Fibroblast of skin of right biceps (primary cell): ENCODE measurements around the gene CLDN22.
"Not testable (repeated sequence)": the region's sequence is repeated elsewhere in the genome, so short reads cannot be mapped to it uniquely, and the experiment has no call there.

Experiments used
- DNase-seq: peaks from one replicate; pipeline ENCODE4 v3.0.0-alpha.2; 2013

The CLDN22 gene

DNA sequence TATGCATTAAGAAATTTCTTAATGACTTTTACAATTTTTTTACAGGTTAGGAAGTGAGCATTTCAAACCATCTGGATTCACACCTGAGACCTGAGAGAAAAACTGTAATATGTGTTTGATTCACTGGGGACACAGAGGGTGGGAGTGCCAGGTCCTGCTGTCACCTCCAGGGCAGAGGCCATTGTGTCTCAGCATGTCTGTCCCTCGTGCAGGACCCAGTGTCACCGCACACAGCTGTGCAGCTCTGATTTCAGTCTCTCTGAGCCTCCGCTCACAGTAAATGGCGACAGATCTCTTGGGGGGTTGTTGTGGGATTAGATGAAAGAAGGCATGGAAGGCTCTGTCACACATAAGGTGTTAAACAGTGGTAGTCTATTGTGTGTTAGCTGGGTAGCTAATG is 25.2 kb upstream of the CLDN22 start:
- DNase-seq = no peak

- DNase-seq = no peak
These were observed 24.6 kb upstream of the CLDN22 start for GRCh38 chr4:183344523-183345255.

DNA sequence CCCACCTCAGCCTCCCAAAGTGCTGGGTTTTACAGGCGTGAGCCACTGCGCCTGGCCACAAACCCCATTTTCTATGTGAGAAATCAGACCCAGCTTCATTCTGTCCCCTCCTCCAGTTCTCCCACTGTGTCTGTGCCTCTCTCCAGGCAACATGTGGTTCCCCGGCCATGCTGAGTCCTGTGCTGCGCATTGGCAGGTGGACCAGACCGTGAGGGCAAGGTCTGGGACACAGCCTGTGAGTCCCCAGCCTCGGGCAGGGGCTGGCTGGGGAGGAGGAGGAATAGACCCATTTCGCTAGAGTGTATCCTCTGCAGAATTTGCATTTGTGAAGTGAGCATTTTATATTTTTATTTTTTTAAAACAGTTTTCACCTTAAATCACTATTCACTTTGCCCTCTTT is 23.7 kb upstream of the CLDN22 start:
- no peak for DNase-seq

- peak; percentile 44 for DNase-seq
These were observed 22.8 kb upstream of the CLDN22 start for GRCh38 chr4:183342541-183343533.

DNA sequence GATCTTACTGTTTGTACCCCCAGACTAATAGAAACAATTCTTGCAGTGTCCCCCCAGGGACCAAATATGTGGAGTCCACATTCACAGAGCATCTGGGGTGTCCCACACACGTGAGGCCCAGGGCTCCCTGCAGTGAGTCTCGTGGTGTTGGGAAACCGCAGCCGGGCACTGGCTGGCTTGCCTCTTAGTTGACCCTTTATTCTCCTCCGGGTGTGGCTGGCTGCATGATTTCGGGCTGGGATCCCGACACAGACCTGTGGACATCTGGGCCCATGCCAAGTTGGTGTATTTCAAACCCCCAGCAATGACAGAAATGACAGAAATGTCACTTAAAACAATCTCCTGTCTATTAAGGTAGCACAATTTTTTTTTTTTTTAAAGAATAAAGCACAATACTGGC is 17.8 kb upstream of the CLDN22 start:
- DNase-seq = no peak

DNA sequence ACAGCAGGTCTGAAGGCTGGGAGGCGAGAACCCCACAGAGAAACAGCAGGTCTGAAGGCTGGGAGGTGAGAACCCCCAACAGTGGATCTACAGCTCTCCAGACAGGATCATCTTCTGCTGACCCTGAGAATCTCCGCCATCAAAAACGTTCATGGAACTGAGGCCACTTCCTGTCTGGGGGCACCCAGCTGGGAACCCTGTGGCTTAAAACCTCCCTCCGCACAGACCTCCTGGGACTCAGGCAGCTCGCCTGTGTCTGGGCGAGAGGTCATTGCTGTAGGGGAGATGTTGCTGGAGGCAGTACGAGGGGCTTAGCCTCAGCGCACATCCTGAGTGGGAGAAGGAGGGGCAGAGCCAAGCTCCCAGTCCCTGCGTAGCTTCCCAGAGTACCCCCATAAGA is 17.3 kb upstream of the CLDN22 start:
- DNase-seq = no peak

DNA sequence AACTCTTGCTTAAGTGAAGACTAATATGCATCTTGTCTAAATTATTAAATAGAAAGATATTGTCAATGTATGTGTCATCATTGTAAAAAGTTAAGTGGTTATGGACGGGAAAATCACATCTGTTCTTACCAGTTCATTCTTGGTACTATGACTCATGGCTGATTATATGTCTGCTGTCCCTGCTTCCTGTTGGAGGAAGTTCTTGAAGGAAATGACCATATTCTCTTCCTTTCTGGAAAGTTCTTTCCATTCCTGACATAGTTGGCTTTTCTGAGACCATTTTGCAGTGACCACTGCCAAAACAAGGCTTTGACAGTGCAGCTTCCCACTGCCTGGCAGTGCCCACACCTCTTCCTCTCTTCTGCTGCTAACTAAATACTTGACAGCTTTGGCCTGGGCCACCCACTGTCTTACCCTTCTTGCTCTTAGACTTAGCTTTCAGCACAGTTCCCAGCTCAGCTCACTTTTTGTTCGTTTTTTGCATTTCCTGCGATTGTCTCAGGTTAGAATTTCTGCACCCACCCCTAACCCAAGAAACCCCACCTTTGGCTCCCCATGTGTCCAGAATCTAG is 15.4 kb upstream of the CLDN22 start:
- peak; percentile 93 for DNase-seq

DNA sequence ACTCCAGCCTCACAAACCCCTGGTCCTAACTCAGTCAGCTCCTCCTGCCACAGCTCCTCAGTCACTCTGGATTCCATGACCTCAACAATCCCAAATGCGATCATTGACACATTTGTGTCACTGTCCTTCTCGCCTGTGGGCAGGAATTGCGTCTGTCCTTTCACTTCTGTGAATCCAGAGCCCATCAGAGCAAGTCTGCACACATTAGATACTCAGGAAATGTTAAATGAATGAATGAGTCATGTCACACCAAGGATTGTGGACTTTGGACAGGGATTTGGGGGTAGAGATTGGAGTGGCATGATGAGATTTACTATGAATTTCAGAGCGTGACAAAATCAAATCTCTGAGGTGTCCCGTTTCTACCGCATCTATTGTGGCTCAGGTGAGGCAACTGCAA is 13.9 kb upstream of the CLDN22 start:
- DNase-seq = peak; percentile 34

GRCh38 chr4:183333202-183333601 is 13.1 kb upstream of the CLDN22 start:
- no peak for DNase-seq

- no peak for DNase-seq
These were observed 12.4 kb upstream of the CLDN22 start for GRCh38 chr4:183332447-183332846.

DNA sequence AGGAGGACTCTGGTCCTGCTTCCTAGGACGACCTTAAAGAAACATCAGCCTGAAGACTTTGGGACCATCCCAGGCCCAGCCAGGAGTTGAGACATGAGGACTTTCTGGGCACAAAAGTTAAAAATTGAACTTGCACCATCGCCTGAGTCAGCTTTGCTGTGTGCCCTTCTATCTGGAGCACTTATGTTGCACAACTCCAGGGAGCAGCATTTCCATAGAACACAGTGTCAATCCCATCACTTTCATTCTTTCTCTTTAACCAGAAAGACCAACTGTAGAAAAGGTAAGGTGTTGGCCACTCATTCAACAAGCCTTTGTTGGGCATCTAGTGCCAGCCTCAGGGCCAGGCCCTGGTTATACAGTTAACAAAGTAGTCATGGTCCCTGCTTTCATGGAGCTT is 10.8 kb upstream of the CLDN22 start:
- no peak for DNase-seq

- no peak for DNase-seq
These were observed 10.1 kb upstream of the CLDN22 start for GRCh38 chr4:183329954-183330742.

GRCh38 chr4:183329244-183329643 is 9.2 kb upstream of the CLDN22 start:
- DNase-seq = no peak

- peak; percentile 37 for DNase-seq
These were observed 8.8 kb upstream of the CLDN22 start for GRCh38 chr4:183328832-183329231.

GRCh38 chr4:183327827-183328226 is 7.8 kb upstream of the CLDN22 start:
- no peak for DNase-seq

- peak; percentile 54 for DNase-seq
These were observed 6.8 kb upstream of the CLDN22 start for GRCh38 chr4:183326853-183327252.

DNA sequence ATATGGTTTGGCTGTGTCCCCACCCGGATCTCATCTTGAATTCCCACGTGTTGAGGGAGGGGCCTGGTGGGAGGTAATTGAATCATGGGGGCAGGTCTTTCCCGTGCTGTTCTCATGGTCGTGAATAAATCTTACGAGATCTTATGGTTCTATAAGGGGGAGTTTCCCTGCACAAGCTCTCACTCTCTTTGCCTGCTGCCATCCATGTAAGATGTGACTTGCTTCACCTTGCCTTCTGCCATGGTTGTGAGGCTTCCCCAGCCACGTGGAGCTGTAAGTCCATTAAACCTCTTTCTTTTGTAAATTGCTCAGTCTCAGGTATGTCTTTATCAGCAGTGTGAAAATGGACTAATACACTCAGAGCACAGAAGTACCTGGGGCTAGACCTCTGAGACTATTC is 6.3 kb upstream of the CLDN22 start:
- DNase-seq = not testable (repeated sequence)

GRCh38 chr4:183324619-183325018 is 4.5 kb upstream of the CLDN22 start:
- no peak for DNase-seq

GRCh38 chr4:183324056-183324455 is 4.0 kb upstream of the CLDN22 start:
- not testable (repeated sequence) for DNase-seq

DNA sequence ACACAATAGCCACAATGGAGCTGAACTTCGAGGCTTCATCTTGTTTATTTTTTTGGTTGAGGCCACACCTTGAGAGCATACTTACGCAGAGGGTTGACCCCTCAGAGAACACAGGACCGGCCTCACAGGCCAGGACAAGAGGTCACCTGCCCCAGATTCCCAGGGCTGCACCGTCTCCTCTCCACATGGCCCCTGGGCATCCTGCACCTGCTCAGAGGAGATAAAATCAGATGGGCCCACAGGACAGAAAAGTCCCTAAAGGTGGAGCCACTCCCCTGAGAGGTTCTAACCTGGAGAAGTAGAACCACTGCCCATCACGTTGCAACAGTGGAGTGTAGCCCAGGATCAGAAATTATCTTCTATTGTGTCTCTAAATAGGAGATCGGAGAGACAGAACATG is 3.2 kb upstream of the CLDN22 start:
- DNase-seq = no peak

DNA sequence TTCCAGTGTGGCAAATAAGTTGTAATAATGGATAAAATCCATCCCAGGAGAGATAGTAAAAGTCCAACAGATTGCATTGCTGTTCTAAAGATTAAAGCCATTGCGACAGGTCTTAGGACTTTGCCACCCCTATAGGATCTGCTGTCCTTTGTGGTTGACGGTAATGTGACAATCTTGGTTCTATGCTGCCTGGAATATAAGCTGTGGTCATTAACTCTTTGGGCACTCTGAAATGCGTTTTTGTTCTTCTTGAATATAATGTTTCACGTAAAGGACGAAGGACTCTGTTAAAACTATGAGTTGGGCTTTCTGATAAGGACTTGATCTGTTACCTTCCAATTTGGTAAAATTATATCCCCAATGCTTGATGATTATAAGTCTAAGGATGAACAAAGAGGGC is 2.2 kb upstream of the CLDN22 start, which contains the start of gene CLDN24:
TSS of gene CLDN24 (minus strand) at position 101 of the 400 bp plus-strand sequence. CDS start at position 101, 0 bp downstream.
- DNase-seq = no peak

GRCh38 chr4:183321516-183321915 is 1.4 kb upstream of the CLDN22 start:
- no peak for DNase-seq

DNA sequence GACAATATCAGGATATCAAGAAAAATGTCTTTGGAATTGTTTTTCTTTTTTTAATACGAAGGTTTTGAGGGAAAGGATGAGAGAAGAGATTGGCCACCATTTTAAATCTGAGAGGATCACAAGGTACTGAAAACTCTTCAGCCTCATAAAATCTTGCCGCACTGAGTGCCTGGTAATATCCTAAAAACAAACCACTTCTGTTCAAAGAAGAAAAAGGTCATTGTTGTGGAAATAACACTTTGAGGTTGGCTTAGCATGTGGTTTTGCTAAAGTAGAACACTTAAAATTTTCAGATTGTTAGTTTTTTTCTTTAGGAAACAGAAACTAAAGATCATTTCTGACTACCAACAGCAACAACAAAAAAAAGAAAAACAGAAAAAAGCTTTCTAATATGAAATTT is 1.0 kb upstream of the CLDN22 start:
- DNase-seq = no peak
